BLaER1 (cell line): ENCODE results near the gene ITGA3.

ENCODE experiments used
- H3K27ac ChIP-seq: shearing (Covaris generic); formaldehyde crosslinking; 2 replicates; pipeline ENCODE4 v1.8.1; 2022
- H3K27me3 ChIP-seq: shearing (Covaris generic); formaldehyde crosslinking; 2 replicates; pipeline ENCODE4 v1.8.1; 2022
- H3K36me3 ChIP-seq: shearing (Covaris generic); formaldehyde crosslinking; 2 replicates; pipeline ENCODE4 v1.8.1; 2022
- H3K4me1 ChIP-seq: shearing (Covaris generic); formaldehyde crosslinking; 2 replicates; pipeline ENCODE4 v1.8.1; 2022
- H3K4me2 ChIP-seq: shearing (Covaris generic); formaldehyde crosslinking; 2 replicates; pipeline ENCODE4 v1.8.1; 2022
- H3K4me3 ChIP-seq: shearing (Covaris generic); formaldehyde crosslinking; 2 replicates; pipeline ENCODE4 v1.8.1; 2022
- H3K9ac ChIP-seq: shearing (Covaris generic); formaldehyde crosslinking; 2 replicates; pipeline ENCODE4 v1.8.1; 2022
- H3K9me3 ChIP-seq: shearing (Covaris generic); formaldehyde crosslinking; 2 replicates; pipeline ENCODE4 v1.8.1; 2022
- H4K20me1 ChIP-seq: shearing (Covaris generic); formaldehyde crosslinking; 2 replicates; pipeline ENCODE4 v1.8.1; 2022
- Cebpa-rat ChIP-seq: shearing (Covaris generic); IDR thresholded peaks from 2 replicates; pipeline ENCODE4 v1.8.1; 2022

ITGA3 gene

DNA sequence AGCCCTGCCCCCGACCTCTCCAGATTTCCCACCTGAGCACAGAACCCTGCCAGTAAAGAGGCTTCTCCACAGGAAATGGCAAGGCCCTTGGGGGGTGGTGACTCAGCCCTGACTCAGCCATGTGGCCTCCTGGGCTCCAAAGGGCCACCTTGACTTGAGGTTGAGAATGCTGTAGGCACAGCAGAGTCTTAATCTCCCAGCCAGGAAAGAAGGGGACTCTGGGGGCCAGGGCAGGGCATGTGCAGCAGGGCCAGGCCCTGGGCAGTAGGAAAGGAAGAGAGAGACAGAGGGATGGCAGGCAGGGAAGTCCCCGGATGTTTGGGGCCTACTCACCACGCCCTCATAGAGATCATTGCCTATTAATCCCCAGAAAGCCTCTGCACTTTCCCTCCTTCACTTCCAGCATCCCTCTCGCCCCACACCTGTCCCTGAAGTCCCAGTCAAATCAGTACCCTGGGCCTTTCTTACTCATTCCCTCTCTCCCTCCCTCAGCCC lies 4.8 kb upstream of the ITGA3 start:
- H3K36me3 ChIP-seq = no peaks in the 10 kb centered on the region
- no peak overlapping the region for H3K4me3 ChIP-seq
- H3K4me2 ChIP-seq = peak overlapping the region; percentile 53
- peaks cover 7% of the 10 kb centered on the region; the same call in 1 of the 2 replicates for H4K20me1 ChIP-seq
- H3K27me3 ChIP-seq = peaks cover 33% of the 10 kb centered on the region
- no peak for TF ChIP-seq Cebpa-rat
- H3K27ac ChIP-seq = no peak overlapping the region
- H3K9ac ChIP-seq = no peak overlapping the region
- no peaks in the 10 kb centered on the region for H3K9me3 ChIP-seq
- H3K4me1 ChIP-seq = peaks cover 41% of the 10 kb centered on the region

DNA sequence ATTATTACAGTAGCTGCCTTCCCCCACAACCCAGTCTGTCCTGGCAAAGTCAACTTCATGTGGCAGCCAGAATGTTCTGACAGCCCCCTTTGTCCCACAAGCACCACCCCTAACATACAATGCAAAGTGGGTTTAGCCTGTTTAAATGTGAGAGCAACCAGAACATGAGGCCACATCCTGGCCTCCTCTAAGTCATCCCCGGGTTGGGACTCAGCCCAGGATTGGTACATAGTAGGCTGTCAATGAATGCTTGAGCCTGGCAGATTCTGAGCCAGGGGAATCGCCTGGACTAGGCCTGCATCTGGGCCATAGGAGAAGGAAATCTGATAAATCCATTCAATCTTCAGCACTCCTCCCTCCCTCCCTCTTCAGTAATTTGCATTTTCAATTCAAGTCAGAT lies 4.3 kb upstream of the ITGA3 start:
- no peak overlapping the region for H3K4me3 ChIP-seq
- no peak overlapping the region for H3K9ac ChIP-seq
- H3K27ac ChIP-seq = no peak overlapping the region
- peaks cover 46% of the 10 kb centered on the region for H3K4me1 ChIP-seq
- H3K27me3 ChIP-seq = peaks cover 38% of the 10 kb centered on the region
- H3K36me3 ChIP-seq = no peaks in the 10 kb centered on the region
- H4K20me1 ChIP-seq = peaks cover 11% of the 10 kb centered on the region; the same call in 1 of the 2 replicates
- no peak for TF ChIP-seq Cebpa-rat
- no peaks in the 10 kb centered on the region for H3K9me3 ChIP-seq
- H3K4me2 ChIP-seq = peak overlapping the region; percentile 53

DNA sequence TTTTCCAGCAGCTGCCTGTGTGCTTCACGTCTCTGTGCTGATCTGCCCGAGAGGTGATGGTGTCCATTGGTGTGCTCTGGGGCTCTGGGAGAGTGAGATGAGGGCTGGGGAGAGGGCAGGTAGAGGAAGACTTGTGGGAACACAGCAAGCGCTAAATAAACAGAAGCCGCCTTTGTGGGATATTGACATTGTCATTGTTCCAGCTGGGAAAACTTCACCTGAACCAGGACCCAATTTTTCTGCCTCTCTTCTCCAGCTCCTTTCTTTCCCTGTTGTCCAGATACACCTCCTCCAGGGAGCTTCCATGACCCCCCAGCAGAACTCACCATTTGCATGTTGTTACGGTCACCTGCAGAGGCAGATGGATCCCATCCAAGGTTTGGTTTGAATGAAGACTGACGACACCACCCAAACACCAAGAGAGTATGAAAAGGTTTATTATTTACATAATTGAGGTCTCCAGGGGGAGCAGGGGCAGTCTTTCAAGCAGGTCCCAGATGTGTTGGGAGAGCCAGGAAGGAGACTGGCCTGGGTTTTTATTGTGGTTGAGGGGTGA lies 3.6 kb upstream of the ITGA3 start:
- TF ChIP-seq Cebpa-rat = no peak
- Histone ChIP-seq H3K4me2 (peak overlapping the region; percentile 45), H3K4me1 (peaks cover 50% of the 10 kb centered on the region), H4K20me1 (peaks cover 19% of the 10 kb centered on the region), H3K36me3 (no peaks in the 10 kb centered on the region), H3K4me3 (no peak overlapping the region), H3K27me3 (peaks cover 45% of the 10 kb centered on the region), H3K9ac (no peak overlapping the region), H3K9me3 (no peaks in the 10 kb centered on the region), H3K27ac (no peak overlapping the region)

DNA sequence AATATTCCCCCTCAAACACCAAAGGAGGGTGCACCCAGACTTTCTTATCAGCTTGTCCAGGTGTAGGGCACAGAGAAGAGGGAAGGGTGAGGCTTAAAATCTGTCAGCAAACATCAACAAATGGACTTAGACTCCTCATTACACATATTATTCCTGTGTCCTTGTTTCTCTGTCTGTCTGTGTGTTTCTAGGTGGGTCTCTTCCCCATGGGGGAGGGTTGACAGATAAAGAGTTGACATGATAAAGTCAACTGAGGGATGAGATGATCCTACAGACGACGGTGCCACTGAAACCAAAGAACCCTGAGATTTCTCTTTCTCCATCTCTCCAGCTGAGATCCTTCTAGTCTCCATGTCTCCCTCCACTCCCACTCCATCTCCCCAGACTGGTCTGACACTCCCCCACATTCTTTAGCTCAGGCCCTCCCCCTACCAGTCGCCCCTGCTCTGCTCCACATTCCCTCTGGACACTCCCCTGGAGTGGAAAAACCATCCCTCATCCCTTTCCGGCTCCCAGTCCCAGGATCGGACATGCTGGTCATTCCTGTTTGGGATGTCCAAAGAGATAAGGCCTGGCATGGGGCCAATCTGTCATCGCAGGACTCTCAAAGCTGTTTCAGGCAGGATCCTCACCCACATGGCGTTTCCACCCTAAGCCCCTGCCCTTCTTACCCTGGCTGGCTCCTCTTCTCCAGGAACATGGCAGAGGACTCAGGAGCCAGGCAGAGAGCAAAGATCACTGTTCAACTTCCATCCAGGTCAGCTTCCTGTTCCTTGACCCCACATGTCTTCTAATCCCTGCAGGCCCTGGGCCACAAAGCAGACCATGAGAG lies 2.9 kb upstream of the ITGA3 start:
- H3K27me3 ChIP-seq = peaks cover 52% of the 10 kb centered on the region
- H3K4me2 ChIP-seq = peak overlapping the region; percentile 45
- H3K27ac ChIP-seq = no peak overlapping the region
- H3K4me1 ChIP-seq = peaks cover 50% of the 10 kb centered on the region
- H3K36me3 ChIP-seq = no peaks in the 10 kb centered on the region
- peaks cover 26% of the 10 kb centered on the region for H4K20me1 ChIP-seq
- TF ChIP-seq Cebpa-rat = no peak
- no peaks in the 10 kb centered on the region for H3K9me3 ChIP-seq
- H3K9ac ChIP-seq = no peak overlapping the region
- H3K4me3 ChIP-seq = no peak overlapping the region

DNA sequence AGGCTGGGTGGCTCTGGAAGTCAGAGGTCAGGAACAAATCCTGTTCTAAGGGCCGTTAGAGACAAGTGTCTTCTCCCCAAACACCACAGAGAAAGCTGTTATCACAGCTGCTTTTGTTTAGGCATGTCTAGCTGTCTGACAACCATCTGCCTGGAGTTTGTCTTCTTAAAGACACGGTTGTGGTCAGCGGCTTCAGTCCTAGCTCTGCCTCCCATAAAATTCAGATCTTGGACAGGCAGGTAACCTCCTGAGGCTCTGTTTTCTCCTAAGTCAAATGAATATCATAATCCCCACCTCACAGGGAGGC lies 2.3 kb upstream of the ITGA3 start:
- no peak for TF ChIP-seq Cebpa-rat
- Histone ChIP-seq H3K9ac (no peak overlapping the region), H3K36me3 (no peaks in the 10 kb centered on the region), H3K4me2 (no peak overlapping the region), H4K20me1 (peaks cover 32% of the 10 kb centered on the region), H3K4me1 (peaks cover 53% of the 10 kb centered on the region), H3K27me3 (peaks cover 58% of the 10 kb centered on the region), H3K9me3 (no peaks in the 10 kb centered on the region), H3K27ac (no peak overlapping the region), H3K4me3 (no peak overlapping the region)

DNA sequence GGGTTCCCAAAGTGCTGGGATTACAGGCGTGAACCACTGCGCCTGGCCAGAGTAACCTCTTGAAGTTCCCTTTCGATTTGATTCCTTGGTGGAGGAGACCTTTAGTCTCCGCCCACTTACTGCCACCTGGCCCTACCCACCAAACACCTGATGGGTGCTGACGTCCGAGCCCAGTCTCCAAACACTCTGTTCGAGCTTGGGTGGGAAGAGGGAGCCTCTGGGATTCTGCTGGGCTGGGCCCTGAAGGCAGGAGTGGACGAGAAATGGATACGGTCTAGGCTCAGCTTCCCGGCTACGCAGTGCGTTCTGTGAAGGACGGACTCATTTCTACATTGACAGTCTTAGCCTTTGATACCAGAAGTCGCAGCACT lies 870 bp upstream of the ITGA3 start:
- Histone ChIP-seq H3K4me3 (peak overlapping the region; percentile 81), H4K20me1 (peaks cover 41% of the 10 kb centered on the region), H3K27ac (no peak overlapping the region), H3K36me3 (no peaks in the 10 kb centered on the region), H3K9ac (no peak overlapping the region), H3K9me3 (no peaks in the 10 kb centered on the region), H3K4me1 (peaks cover 67% of the 10 kb centered on the region), H3K27me3 (peaks cover 58% of the 10 kb centered on the region), H3K4me2 (peak overlapping the region; percentile 99)
- no peak for TF ChIP-seq Cebpa-rat

DNA sequence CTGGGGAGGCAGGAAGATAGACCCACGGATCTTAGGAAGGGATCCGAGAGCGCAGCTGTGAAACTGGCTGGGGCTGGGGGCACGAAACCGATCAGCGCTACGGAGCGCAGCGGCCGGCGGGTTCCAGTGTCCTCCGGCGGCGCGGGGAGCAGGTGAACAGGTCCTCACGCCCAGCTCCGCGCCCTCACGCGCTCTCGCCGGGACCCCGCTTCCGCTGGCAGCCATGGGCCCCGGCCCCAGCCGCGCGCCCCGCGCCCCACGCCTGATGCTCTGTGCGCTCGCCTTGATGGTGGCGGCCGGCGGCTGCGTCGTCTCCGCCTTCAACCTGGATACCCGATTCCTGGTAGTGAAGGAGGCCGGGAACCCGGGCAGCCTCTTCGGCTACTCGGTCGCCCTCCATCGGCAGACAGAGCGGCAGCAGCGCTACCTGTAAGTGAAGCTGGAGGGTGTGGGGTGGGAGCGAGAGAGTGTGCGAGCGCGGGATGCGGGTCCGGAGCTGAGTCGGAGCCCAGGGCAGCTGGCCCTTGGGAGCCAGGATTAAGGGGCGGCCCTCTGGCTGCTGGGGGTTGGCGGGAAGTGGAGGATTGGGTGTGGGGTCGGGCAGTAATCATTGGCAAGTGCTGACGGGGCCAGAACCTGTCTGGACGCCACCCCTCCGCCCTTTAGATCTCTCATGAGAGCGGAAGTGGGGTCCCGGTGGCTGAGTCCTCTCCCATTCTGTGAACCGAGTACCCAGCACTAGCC lies 479 bp downstream of the ITGA3 start:
- peaks cover 58% of the 10 kb centered on the region for H3K27me3 ChIP-seq
- no peaks in the 10 kb centered on the region for H3K9me3 ChIP-seq
- H4K20me1 ChIP-seq = peaks cover 41% of the 10 kb centered on the region
- peak overlapping the region; percentile 29; the same call in 1 of the 2 replicates for H3K9ac ChIP-seq
- no peak overlapping the region for H3K27ac ChIP-seq
- peak overlapping the region; percentile 81 for H3K4me3 ChIP-seq
- H3K4me1 ChIP-seq = peaks cover 61% of the 10 kb centered on the region
- H3K4me2 ChIP-seq = peak overlapping the region; percentile 99
- no peaks in the 10 kb centered on the region for H3K36me3 ChIP-seq
- TF ChIP-seq Cebpa-rat = no peak

DNA sequence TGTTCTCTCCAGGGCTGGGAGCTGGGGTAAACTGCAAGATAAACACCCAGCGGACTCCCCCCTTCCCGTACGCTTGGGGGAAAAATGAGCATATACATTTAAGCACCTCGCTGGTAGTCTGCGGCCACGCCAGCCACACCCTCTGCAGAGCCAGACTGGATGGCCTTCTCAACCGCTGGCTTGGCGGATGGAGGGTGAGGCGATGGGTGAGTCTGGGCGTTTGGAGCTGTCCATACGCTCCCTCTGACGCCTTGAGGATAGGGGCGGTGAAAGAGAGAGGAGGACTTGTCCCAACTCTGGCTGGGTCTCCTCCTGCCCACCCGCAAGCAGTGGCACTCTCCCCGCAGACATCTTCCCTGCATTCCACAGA lies 1.0 kb downstream of the ITGA3 start:
- H4K20me1 ChIP-seq = peaks cover 41% of the 10 kb centered on the region
- H3K27ac ChIP-seq = no peak overlapping the region
- H3K4me3 ChIP-seq = peak overlapping the region; percentile 81
- peaks cover 58% of the 10 kb centered on the region for H3K27me3 ChIP-seq
- no peaks in the 10 kb centered on the region for H3K36me3 ChIP-seq
- no peak overlapping the region for H3K9ac ChIP-seq
- no peak for TF ChIP-seq Cebpa-rat
- no peaks in the 10 kb centered on the region for H3K9me3 ChIP-seq
- H3K4me1 ChIP-seq = peaks cover 57% of the 10 kb centered on the region
- peak overlapping the region; percentile 99 for H3K4me2 ChIP-seq

DNA sequence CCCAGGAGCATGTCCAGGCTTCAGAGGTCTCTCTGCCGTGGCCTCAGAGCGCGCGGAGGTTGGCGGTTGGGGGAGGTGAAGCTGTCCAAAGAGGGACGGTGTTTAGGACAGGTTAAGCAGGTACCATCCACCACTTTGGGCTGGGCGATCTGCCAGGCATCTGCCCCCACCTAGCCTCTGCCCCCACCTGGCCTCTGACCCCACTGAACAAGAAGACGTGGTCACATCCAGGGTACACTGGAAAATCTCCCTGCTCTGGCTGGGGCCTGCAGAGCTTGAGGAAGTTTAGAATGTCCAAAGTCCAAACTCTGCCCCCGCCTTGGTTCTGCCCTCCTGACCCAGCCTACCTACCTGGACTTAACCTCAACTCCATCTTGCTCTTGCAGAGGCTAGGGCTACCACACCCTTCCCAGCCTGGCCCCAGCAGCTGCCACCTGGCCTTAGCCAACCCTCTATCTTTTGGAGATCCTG lies 1.6 kb downstream of the ITGA3 start:
- H3K4me2 ChIP-seq = peak overlapping the region; percentile 99; the same call in 1 of the 2 replicates
- H3K36me3 ChIP-seq = no peaks in the 10 kb centered on the region

More for the DNA sequence above, 1.6 kb downstream of the ITGA3 start:
- peaks cover 51% of the 10 kb centered on the region for H3K4me1 ChIP-seq
- no peak overlapping the region for H3K27ac ChIP-seq
- no peak overlapping the region for H3K9ac ChIP-seq
- TF ChIP-seq Cebpa-rat = no peak
- H3K9me3 ChIP-seq = no peaks in the 10 kb centered on the region
- H3K27me3 ChIP-seq = peaks cover 58% of the 10 kb centered on the region
- peaks cover 41% of the 10 kb centered on the region for H4K20me1 ChIP-seq
- H3K4me3 ChIP-seq = no peak overlapping the region
